ENCODE results near the gene SCUBE2.

Gene SCUBE2

GRCh38 chr11:9002920-9003572 is 88.4 kb downstream of the SCUBE2 start:
- peak overlapping the region; percentile 67 for H3K4me3 ChIP-seq (ENCODE audit: low read depth, low read length)
- TF ChIP-seq, protein P1, sequence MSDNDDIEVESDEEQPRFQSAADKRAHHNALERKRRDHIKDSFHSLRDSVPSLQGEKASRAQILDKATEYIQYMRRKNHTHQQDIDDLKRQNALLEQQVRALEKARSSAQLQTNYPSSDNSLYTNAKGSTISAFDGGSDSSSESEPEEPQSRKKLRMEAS (IDR thresholded peaks at IDR 0.05; ENCODE audit: low read depth, low read length) = no peak; the same call in 1 of the 2 replicates
- no peak for TF ChIP-seq CTCF (IDR thresholded peaks at IDR 0.05; ENCODE audit: low read depth, low read length)
- TF ChIP-seq POLR2A (IDR thresholded peaks at IDR 0.05; ENCODE audit: extremely low read depth, insufficient read length) = no peak
- DNase-seq (ENCODE audit: low read depth) = peak; percentile 58

GRCh38 chr11:9001736-9002135 is 89.7 kb downstream of the SCUBE2 start:
- DNase-seq (ENCODE audit: low read depth) = peak; percentile 90
- peak overlapping the region; percentile 67 for H3K4me3 ChIP-seq (ENCODE audit: low read depth, low read length)
- TF ChIP-seq, protein P1 (IDR thresholded peaks at IDR 0.05; ENCODE audit: low read depth, low read length) = peak; percentile 81
- TF ChIP-seq CTCF (IDR thresholded peaks at IDR 0.05; ENCODE audit: low read depth, low read length) (no peak), POLR2A (IDR thresholded peaks at IDR 0.05; ENCODE audit: extremely low read depth, insufficient read length) (no peak), MYC (IDR thresholded peaks at IDR 0.05; ENCODE audit: low read depth, low read length) (peak; percentile 56)

- DNase-seq (ENCODE audit: low read depth) = no peak
- no peak overlapping the region for H3K4me3 ChIP-seq (ENCODE audit: low read depth, low read length)
- no peak for TF ChIP-seq MYC (IDR thresholded peaks at IDR 0.05; ENCODE audit: low read depth, low read length)
- no peak for TF ChIP-seq CTCF (IDR thresholded peaks at IDR 0.05; ENCODE audit: low read depth, low read length)
- TF ChIP-seq, protein P1 (IDR thresholded peaks at IDR 0.05; ENCODE audit: low read depth, low read length) = no peak
- TF ChIP-seq POLR2A (IDR thresholded peaks at IDR 0.05; ENCODE audit: extremely low read depth, insufficient read length) = no peak
Measured at GRCh38 chr11:8998017-8998416, 93.4 kb downstream of the SCUBE2 start.

DNA sequence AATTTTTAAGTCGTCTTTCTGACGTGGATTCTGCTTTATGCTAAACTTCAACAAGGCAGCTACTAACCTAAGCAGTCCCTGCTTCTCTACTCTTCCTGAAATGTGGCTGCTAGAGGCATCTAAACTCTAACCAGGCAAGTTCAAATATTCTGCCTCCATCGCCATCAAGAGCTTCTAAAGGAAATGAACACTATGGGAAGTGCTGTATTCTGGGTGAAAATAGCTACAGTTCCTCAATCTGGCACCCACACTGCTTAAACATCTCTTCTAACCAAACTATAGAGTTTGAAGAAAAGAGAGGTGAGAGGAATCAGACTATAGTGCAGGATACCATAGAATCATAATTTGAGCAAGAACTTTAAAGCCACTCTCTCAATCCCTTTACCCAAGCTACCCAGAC is 93.9 kb downstream of the SCUBE2 start:
- DNase-seq (ENCODE audit: low read depth) = no peak
- no peak overlapping the region for H3K4me3 ChIP-seq (ENCODE audit: low read depth, low read length)
- TF ChIP-seq, protein P1 (IDR thresholded peaks at IDR 0.05; ENCODE audit: low read depth, low read length) = no peak

DNA sequence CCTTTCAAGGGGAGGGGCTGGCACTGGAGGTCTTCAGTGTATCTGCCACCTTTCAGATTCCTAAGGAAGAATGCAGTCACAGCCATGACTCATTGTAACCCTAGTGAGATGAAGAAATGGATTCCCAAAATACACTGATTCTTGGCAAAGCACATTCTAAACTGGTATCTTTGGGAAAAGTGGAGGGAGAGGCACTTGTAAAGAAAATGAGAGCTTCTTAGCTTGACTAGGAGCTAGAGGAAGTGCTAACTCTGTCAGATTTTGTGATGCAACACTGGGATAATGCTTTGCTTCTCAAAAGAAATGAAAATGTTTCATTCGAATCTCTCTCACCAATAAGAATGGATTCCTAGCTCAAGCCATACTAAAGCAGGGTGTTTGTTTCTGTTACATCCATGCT is 101.9 kb downstream of the SCUBE2 start:
- no peak for TF ChIP-seq POLR2A (IDR thresholded peaks at IDR 0.05; ENCODE audit: extremely low read depth, insufficient read length)
- no peak for TF ChIP-seq MYC (IDR thresholded peaks at IDR 0.05; ENCODE audit: low read depth, low read length)
- TF ChIP-seq, protein P1 (IDR thresholded peaks at IDR 0.05; ENCODE audit: low read depth, low read length) = no peak
- no peak for TF ChIP-seq CTCF (IDR thresholded peaks at IDR 0.05; ENCODE audit: low read depth, low read length)

GRCh38 chr11:8988329-8989234 is 102.8 kb downstream of the SCUBE2 start:
- no peak for DNase-seq (ENCODE audit: low read depth)
- H3K4me3 ChIP-seq (ENCODE audit: low read depth, low read length) = no peak overlapping the region

More for the DNA sequence above, 101.9 kb downstream of the SCUBE2 start:
- DNase-seq (ENCODE audit: low read depth) = no peak
- no peak overlapping the region for H3K4me3 ChIP-seq (ENCODE audit: low read depth, low read length)

More at GRCh38 chr11:8988329-8989234, 102.8 kb downstream of the SCUBE2 start:
- TF ChIP-seq, protein P1 (IDR thresholded peaks at IDR 0.05; ENCODE audit: low read depth, low read length) = no peak
- no peak for TF ChIP-seq CTCF (IDR thresholded peaks at IDR 0.05; ENCODE audit: low read depth, low read length)
- TF ChIP-seq POLR2A (IDR thresholded peaks at IDR 0.05; ENCODE audit: extremely low read depth, insufficient read length) = no peak
- no peak for TF ChIP-seq MYC (IDR thresholded peaks at IDR 0.05; ENCODE audit: low read depth, low read length)
